ENCODE results near the gene ZNF487. TPM values are rescaled to one million over a fixed set of nuclear protein-coding genes. Genes with fewer than 3 reads are reported as not detected.

ZNF487 gene
- total and polyA plus RNA-seq, 2 of the 13 experiments (the other 11 are each of a cell fraction or from before 2014, with no cell fraction given), result 7.4 to 8.8 TPM

- TF ChIP-seq ETS1 (CRISPR knock-in tag; IDR thresholded peaks at IDR 0.05) (peak; percentile 87; the same call in 1 of the 2 replicates), JUNB (CRISPR knock-in tag; IDR thresholded peaks at IDR 0.05; ENCODE audit: borderline replicate concordance) (peak; percentile 88), ZNF562 (CRISPR knock-in tag; IDR thresholded peaks at IDR 0.05; ENCODE audit: borderline replicate concordance) (no peak), BRD4 (CRISPR knock-in tag; IDR thresholded peaks at IDR 0.05) (peak; percentile 89; the same call in 1 of the 2 replicates), PAF1 (CRISPR knock-in tag; IDR thresholded peaks at IDR 0.05) (no peak), ZNF160 (CRISPR knock-in tag; IDR thresholded peaks at IDR 0.05) (peak; percentile 89), KLF9 (CRISPR knock-in tag; IDR thresholded peaks at IDR 0.05; ENCODE audit: low read depth) (peak; percentile 84; the same call in 1 of the 2 replicates), ZNF597 (CRISPR knock-in tag; IDR thresholded peaks at IDR 0.05) (no peak), SALL2 (CRISPR knock-in tag; IDR thresholded peaks at IDR 0.05) (peak; percentile 97), CHCHD3 (CRISPR knock-in tag; IDR thresholded peaks at IDR 0.05) (0 out of 2 replicates have a peak, but pooled peaks have one; percentile 32), ZKSCAN5 (CRISPR knock-in tag; IDR thresholded peaks at IDR 0.05) (0 out of 2 replicates have a peak, but pooled peaks have one; percentile 43), MTA1 (CRISPR knock-in tag; IDR thresholded peaks at IDR 0.05; ENCODE audit: borderline replicate concordance) (peak; percentile 99), ZNF446 (CRISPR knock-in tag; IDR thresholded peaks at IDR 0.05) (no peak; the same call in none of the 2 replicates), ZNF205 (CRISPR knock-in tag; IDR thresholded peaks at IDR 0.05) (peak; percentile 92), RORA (CRISPR knock-in tag; IDR thresholded peaks at IDR 0.05) (0 out of 2 replicates have a peak, but pooled peaks have one; percentile 39), JUN (CRISPR knock-in tag; IDR thresholded peaks at IDR 0.05) (peak; percentile 75), PRDM4 (CRISPR knock-in tag; IDR thresholded peaks at IDR 0.05; ENCODE audit: borderline replicate concordance) (no peak; the same call in 1 of the 2 replicates)
- TF ChIP-seq, protein P1, sequence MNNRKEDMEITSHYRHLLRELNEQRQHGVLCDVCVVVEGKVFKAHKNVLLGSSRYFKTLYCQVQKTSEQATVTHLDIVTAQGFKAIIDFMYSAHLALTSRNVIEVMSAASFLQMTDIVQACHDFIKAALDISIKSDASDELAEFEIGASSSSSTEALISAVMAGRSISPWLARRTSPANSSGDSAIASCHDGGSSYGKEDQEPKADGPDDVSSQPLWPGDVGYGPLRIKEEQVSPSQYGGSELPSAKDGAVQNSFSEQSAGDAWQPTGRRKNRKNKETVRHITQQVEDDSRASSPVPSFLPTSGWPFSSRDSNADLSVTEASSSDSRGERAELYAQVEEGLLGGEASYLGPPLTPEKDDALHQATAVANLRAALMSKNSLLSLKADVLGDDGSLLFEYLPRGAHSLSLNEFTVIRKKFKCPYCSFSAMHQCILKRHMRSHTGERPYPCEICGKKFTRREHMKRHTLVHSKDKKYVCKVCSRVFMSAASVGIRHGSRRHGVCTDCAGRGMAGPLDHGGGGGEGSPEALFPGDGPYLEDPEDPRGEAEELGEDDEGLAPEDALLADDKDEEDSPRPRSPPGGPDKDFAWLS (CRISPR knock-in tag; IDR thresholded peaks at IDR 0.05; ENCODE audit: borderline replicate concordance), result no peak
- TF ChIP-seq, protein P2, sequence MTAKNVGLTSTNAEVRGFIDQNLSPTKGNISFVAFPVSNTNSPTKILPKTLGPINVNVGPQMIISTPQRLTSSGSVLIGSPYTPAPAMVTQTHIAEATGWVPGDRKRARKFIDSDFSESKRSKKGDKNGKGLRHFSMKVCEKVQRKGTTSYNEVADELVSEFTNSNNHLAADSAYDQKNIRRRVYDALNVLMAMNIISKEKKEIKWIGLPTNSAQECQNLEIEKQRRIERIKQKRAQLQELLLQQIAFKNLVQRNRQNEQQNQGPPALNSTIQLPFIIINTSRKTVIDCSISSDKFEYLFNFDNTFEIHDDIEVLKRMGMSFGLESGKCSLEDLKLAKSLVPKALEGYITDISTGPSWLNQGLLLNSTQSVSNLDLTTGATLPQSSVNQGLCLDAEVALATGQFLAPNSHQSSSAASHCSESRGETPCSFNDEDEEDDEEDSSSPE (CRISPR knock-in tag; IDR thresholded peaks at IDR 0.05), result peak; percentile 96
Measured at GRCh38 chr10:43420369-43421200, 16.3 kb upstream of the ZNF487 start (continued).

All from HepG2 (cell line).